DND-41 (cell line): Measurements from ENCODE around the gene CCDC63.

Experiments used
- ATAC-seq: fragments of 200-7000 bp; cut with Tn5 transposase; 3 replicates; pipeline ENCODE4 v1.9.1; 2021; ENCODE audit warnings: low read depth; ENCODE audit not compliant: insufficient read depth
- DNase-seq: peaks from one replicate; pipeline ENCODE4 v3.0.0-alpha.2; 2020
- H2AFZ ChIP-seq: 2 replicates; pipeline ENCODE4 v1.6.0; 2012; ENCODE audit warnings: low read depth, low read length
- H3K27ac ChIP-seq: 2 replicates; pipeline ENCODE4 v1.5.1; 2012; ENCODE audit warnings: low read length, inconsistent platforms
- H3K27me3 ChIP-seq: fragments of 200-600 bp; sonication (generic); 2 replicates; pipeline ENCODE4 v1.6.0; 2012; ENCODE audit warnings: low read length, mild to moderate bottlenecking, inconsistent platforms; ENCODE audit not compliant: insufficient read depth, poor library complexity
- H3K36me3 ChIP-seq: 2 replicates; pipeline ENCODE4 v1.5.1; 2012; ENCODE audit warnings: low read length, inconsistent platforms; ENCODE audit not compliant: insufficient read depth
- H3K4me1 ChIP-seq: 2 replicates; pipeline ENCODE4 v1.5.1; 2012; ENCODE audit warnings: mild to moderate bottlenecking, low read length; ENCODE audit not compliant: insufficient read depth
- H3K4me2 ChIP-seq: 2 replicates; pipeline ENCODE4 v1.6.0; 2012; ENCODE audit warnings: mild to moderate bottlenecking, moderate library complexity, low read length, inconsistent platforms; ENCODE audit not compliant: insufficient read depth
- H3K4me3 ChIP-seq, 2 experiments: fragments of 200-600 bp in 1 of 2; shearing (Covaris generic) in 1 of 2; 2 replicates each; pipeline ENCODE4 v1.5.1; 2012 to 2016; ENCODE audit warnings: inconsistent platforms in 2 of 2, low read length in 2 of 2, mild to moderate bottlenecking in 2 of 2, low read depth in 1 of 2, moderate library complexity in 1 of 2
- H3K79me2 ChIP-seq: 2 replicates; pipeline ENCODE4 v1.6.0; 2012; ENCODE audit warnings: low read length, inconsistent platforms; ENCODE audit not compliant: insufficient read depth
- H3K9ac ChIP-seq: 2 replicates; pipeline ENCODE4 v1.6.0; 2012; ENCODE audit warnings: low read depth, mild to moderate bottlenecking, inconsistent platforms, low read length, moderate library complexity
- H3K9me3 ChIP-seq: 2 replicates; pipeline ENCODE4 v1.5.1; 2012; ENCODE audit warnings: low read length, moderate library complexity, mild to moderate bottlenecking, inconsistent platforms; ENCODE audit not compliant: insufficient read depth, severe bottlenecking
- H4K20me1 ChIP-seq: 2 replicates; pipeline ENCODE4 v1.6.0; 2012; ENCODE audit warnings: low read length; ENCODE audit not compliant: insufficient read depth
- CTCF ChIP-seq: IDR thresholded peaks from 2 replicates; pipeline ENCODE4 v1.5.1; 2012; ENCODE audit warnings: borderline replicate concordance, low read length, moderate library complexity, mild to moderate bottlenecking; ENCODE audit not compliant: poor library complexity, severe bottlenecking; ENCODE audit errors: extremely low read depth
- EZH2 ChIP-seq: IDR thresholded peaks from 3 replicates; pipeline ENCODE4 v1.6.1; 2012; ENCODE audit warnings: borderline replicate concordance, low read depth, mild to moderate bottlenecking, moderate library complexity, low read length, inconsistent platforms; ENCODE audit not compliant: severe bottlenecking

CCDC63 gene

GRCh38 chr12:110907583-110907982 is 60.8 kb downstream of the CCDC63 start:
- Histone ChIP-seq H3K27ac (no peak overlapping the region), H3K4me2 (no peak overlapping the region), H3K9ac (no peak overlapping the region), H4K20me1 (no peaks in the 10 kb centered on the region), H3K4me3 (no peak overlapping the region), H3K27me3 (no peaks in the 10 kb centered on the region), H3K4me1 (no peaks in the 10 kb centered on the region), H3K36me3 (no peaks in the 10 kb centered on the region), H2AFZ (no peak overlapping the region), H3K9me3 (no peaks in the 10 kb centered on the region), H3K79me2 (no peaks in the 10 kb centered on the region)
- TF ChIP-seq CTCF (no peak), EZH2 (no peak)
- DNase-seq (no peak), ATAC-seq (no peak)

- Histone ChIP-seq H3K27me3 (no peaks in the 10 kb centered on the region), H3K27ac (no peak overlapping the region), H4K20me1 (no peaks in the 10 kb centered on the region), H2AFZ (no peak overlapping the region), H3K9ac (no peak overlapping the region), H3K79me2 (no peaks in the 10 kb centered on the region), H3K36me3 (no peaks in the 10 kb centered on the region), H3K4me1 (no peaks in the 10 kb centered on the region), H3K4me2 (no peak overlapping the region), H3K9me3 (no peaks in the 10 kb centered on the region), H3K4me3 (no peak overlapping the region)
- ATAC-seq = no peak
- TF ChIP-seq CTCF = no peak
- TF ChIP-seq EZH2 = no peak
- DNase-seq = no peak
Observed at GRCh38 chr12:110908377-110909152, 61.8 kb downstream of the CCDC63 start.

GRCh38 chr12:110912263-110912662 is 65.5 kb downstream of the CCDC63 start:
- Histone ChIP-seq H4K20me1 (no peaks in the 10 kb centered on the region), H3K36me3 (no peaks in the 10 kb centered on the region), H3K4me1 (no peaks in the 10 kb centered on the region), H3K9ac (no peak overlapping the region), H3K4me3 (no peak overlapping the region), H2AFZ (no peak overlapping the region), H3K9me3 (no peaks in the 10 kb centered on the region), H3K79me2 (no peaks in the 10 kb centered on the region), H3K4me2 (no peak overlapping the region), H3K27me3 (no peaks in the 10 kb centered on the region), H3K27ac (no peak overlapping the region)
- ATAC-seq = no peak
- no peak for TF ChIP-seq CTCF
- no peak for TF ChIP-seq EZH2
- DNase-seq = no peak
